Adrenal gland (tissue), 5 donors: ENCODE data around the gene RPL29.

Experiments
- CTCF ChIP-seq, 6 experiments: fragments of 450-650 bp in 4 of 6; fragments of 200-600 bp in 2 of 6; sonication (generic) in 1 of 6; IDR thresholded peaks; 1 replicate in 5 of 6; 2 replicates in 1 of 6; pipeline versions ENCODE4 v1.5.1 to v1.8.0; 2016 to 2021; ENCODE audit warnings: antibody characterized with exemption in 6 of 6, mild to moderate bottlenecking in 2 of 6, moderate library complexity in 1 of 6
- POLR2A ChIP-seq, 2 donors: fragments of 450-650 bp; IDR thresholded peaks; one replicate each; pipeline ENCODE4 v1.6.1; 2017; ENCODE audit warnings: antibody characterized with exemption in 2 of 2, mild to moderate bottlenecking in 2 of 2, moderate library complexity in 1 of 2
- donor health status: DM: no; HTN: no; CAD: no.

- TF ChIP-seq CTCF (IDR thresholded peaks at IDR 0.05) = no peak
- no peak for TF ChIP-seq POLR2A (IDR thresholded peaks at IDR 0.05)
Measured at GRCh38 chr3:52029535-52029934, 33.8 kb upstream of the RPL29 start.
